CD4-positive, alpha-beta T cell treated with Interleukin-4 for 1 hour (primary cell): ENCODE measurements around the gene MLLT6.

Source experiments
- DNase-seq, 2 donors: peaks; one replicate each; pipeline ENCODE4 v3.0.0-alpha.2; 2020 to 2022

MLLT6 gene

GRCh38 chr17:38676706-38677504, 28.2 kb upstream of the MLLT6 start:
- DNase-seq: peak; percentile 85

GRCh38 chr17:38677819-38678218, 27.3 kb upstream of the MLLT6 start:
- DNase-seq: no peak

- DNase-seq: no peak
Observed at GRCh38 chr17:38681096-38681495, 24.0 kb upstream of the MLLT6 start.

- peak in 1 of 2 donors; percentile 33 for DNase-seq
Observed at GRCh38 chr17:38685491-38685890, 19.6 kb upstream of the MLLT6 start.

GRCh38 chr17:38687286-38687685, 17.8 kb upstream of the MLLT6 start:
- DNase-seq: no peak

- no peak for DNase-seq
Observed at GRCh38 chr17:38690386-38690785, 14.7 kb upstream of the MLLT6 start.

- no peak for DNase-seq
Observed at GRCh38 chr17:38691154-38691553, 13.9 kb upstream of the MLLT6 start.

- no peak for DNase-seq
Observed at GRCh38 chr17:38693700-38694329, 11.3 kb upstream of the MLLT6 start.

GRCh38 chr17:38697061-38697820, 7.8 kb upstream of the MLLT6 start:
- DNase-seq: no peak

- no peak for DNase-seq
Observed at GRCh38 chr17:38698760-38699159, 6.3 kb upstream of the MLLT6 start.

GRCh38 chr17:38701504-38702165, 3.4 kb upstream of the MLLT6 start:
- peak; percentile 86 to 87 for DNase-seq

- DNase-seq: peak; percentile 80 to 82
Observed at GRCh38 chr17:38702166-38702915, 2.7 kb upstream of the MLLT6 start.

- peak in 1 of 2 donors; percentile 24 for DNase-seq
Observed at GRCh38 chr17:38702916-38703741, 1.9 kb upstream of the MLLT6 start.

- DNase-seq: peak; percentile 73 to 74
Observed at GRCh38 chr17:38703742-38704605, 1.1 kb upstream of the MLLT6 start.

- DNase-seq: no peak
Observed at GRCh38 chr17:38705523-38705802, 390 bp downstream of the MLLT6 start.

GRCh38 chr17:38705803-38706504, 881 bp downstream of the MLLT6 start:
- no peak for DNase-seq

GRCh38 chr17:38706505-38707216, 1.6 kb downstream of the MLLT6 start:
- DNase-seq: peak in 1 of 2 donors; percentile 38

- DNase-seq: no peak
Observed at GRCh38 chr17:38707678-38708351, 2.7 kb downstream of the MLLT6 start.
